H1 (cell line): ENCODE measurements around the gene ETV5. TPM values are rescaled to one million over a fixed set of nuclear protein-coding genes. Genes with fewer than 3 reads are reported as not detected.

Source experiments
- CTCF ChIA-PET: fragments of 300-600 bp; sonication (Branson Sonifier 250); formaldehyde crosslinking; loops from one replicate; lab custom pipeline; 2021; ENCODE audit not compliant: partially characterized antibody; lab: Charles Lee
- POLR2A ChIA-PET: fragments of 300-600 bp; sonication (Branson Sonifier 250); formaldehyde crosslinking; loops from one replicate; lab custom pipeline; 2021; ENCODE audit warnings: inconsistent platforms; ENCODE audit not compliant: partially characterized antibody; lab: Charles Lee
- DNase-seq, 2 experiments: peaks; one replicate each; pipeline versions ENCODE4 v3.0.0 to v3.0.0-alpha.2; 2010 to 2022; ENCODE audit warnings: low spot score in 2 of 2, low read depth in 1 of 2, mixed read lengths in 1 of 2
- FAIRE-seq: peaks from 2 replicates; lab custom pipeline; 2011; peaks lifted over from hg19 to GRCh38; lab: Jason Lieb, UNC
- H2AFZ ChIP-seq: 2 replicates; pipeline ENCODE4 v1.8.1; 2012; ENCODE audit warnings: low read length, inconsistent platforms
- H2AK5ac ChIP-seq: 2 replicates; pipeline ENCODE4 v1.6.1; 2013; ENCODE audit warnings: low read depth, low read length
- H2BK120ac ChIP-seq: replicated peaks from 2 replicates; pipeline ENCODE3; 2013; ENCODE audit warnings: low read depth, low read length, inconsistent platforms
- H2BK12ac ChIP-seq: 2 replicates; pipeline ENCODE4 v1.6.1; 2013; ENCODE audit warnings: low read depth, low read length
- H2BK15ac ChIP-seq: 2 replicates; pipeline ENCODE4 v1.6.1; 2013; ENCODE audit warnings: low read length
- H2BK20ac ChIP-seq: 2 replicates; pipeline ENCODE4 v1.6.1; 2013; ENCODE audit warnings: low read length
- H2BK5ac ChIP-seq: 2 replicates; pipeline ENCODE4 v1.6.1; 2013; ENCODE audit warnings: low read depth, low read length
- H3K14ac ChIP-seq: 2 replicates; pipeline ENCODE4 v1.6.1; 2013; ENCODE audit warnings: inconsistent platforms; ENCODE audit not compliant: insufficient read length
- H3K18ac ChIP-seq: 2 replicates; pipeline ENCODE4 v1.6.1; 2013; ENCODE audit warnings: low read length; ENCODE audit errors: extremely low read depth
- H3K23ac ChIP-seq: 2 replicates; pipeline ENCODE4 v1.6.1; 2013; ENCODE audit warnings: inconsistent platforms; ENCODE audit not compliant: insufficient read length
- H3K23me2 ChIP-seq: 2 replicates; pipeline ENCODE4 v1.6.1; 2013; ENCODE audit warnings: low read depth, low read length
- H3K27ac ChIP-seq: 2 replicates; pipeline ENCODE4 v1.6.1; 2011; ENCODE audit warnings: low read depth, low read length, inconsistent platforms
- H3K27me3 ChIP-seq, 4 experiments: replicated peaks in 1 of 4; 1 replicate in 1 of 4; 2 replicates in 3 of 4; pipeline versions ENCODE4 v1.6.1 to v1.8.1; 2011 to 2013; ENCODE audit warnings: low read length in 3 of 4, mild to moderate bottlenecking in 3 of 4, inconsistent platforms in 2 of 4, mixed read lengths in 2 of 4, moderate library complexity in 1 of 4; ENCODE audit not compliant: control insufficient read depth in 3 of 4, insufficient read depth in 3 of 4; ENCODE audit errors: extremely low read depth in 1 of 4
- H3K36me3 ChIP-seq, 4 experiments: 2 replicates each; pipeline versions ENCODE4 v1.6.1 to v1.8.1; 2011 to 2013; ENCODE audit warnings: mild to moderate bottlenecking in 4 of 4, low read length in 3 of 4, moderate library complexity in 2 of 4, control low read depth in 1 of 4, inconsistent platforms in 1 of 4; ENCODE audit not compliant: insufficient read depth in 4 of 4, control insufficient read depth in 2 of 4
- H3K4ac ChIP-seq: replicated peaks from 2 replicates; pipeline ENCODE3; 2013; ENCODE audit warnings: low read length, low read depth, mixed read lengths, inconsistent platforms; ENCODE audit not compliant: insufficient read length
- H3K4me1 ChIP-seq, 4 experiments: replicated peaks in 1 of 4; 1 replicate in 1 of 4; 2 replicates in 3 of 4; pipeline versions ENCODE4 v1.6.1 to v1.8.1; 2011 to 2013; ENCODE audit warnings: low read length in 3 of 4, inconsistent platforms in 2 of 4, mixed read lengths in 1 of 4; ENCODE audit not compliant: insufficient read depth in 4 of 4, control insufficient read depth in 3 of 4
- H3K4me2 ChIP-seq, 2 experiments: 2 replicates each; pipeline versions ENCODE4 v1.6.1 to v1.8.1; 2011 to 2013; ENCODE audit warnings: low read depth in 2 of 2, low read length in 2 of 2, control low read depth in 1 of 2, inconsistent platforms in 1 of 2, mild to moderate bottlenecking in 1 of 2; ENCODE audit not compliant: insufficient read depth in 1 of 2
- H3K4me3 ChIP-seq, 4 experiments: fragments of 200-600, 300-600 bp in 1 of 4; sonication (generic), shearing (Covaris generic), sonication (Bioruptor Twin) in 1 of 4; 2 replicates each; pipeline versions ENCODE4 v1.5.1 to v1.8.1; 2011 to 2016; ENCODE audit warnings: low read length in 4 of 4, low read depth in 3 of 4, control low read depth in 2 of 4, inconsistent platforms in 2 of 4, mild to moderate bottlenecking in 2 of 4, mixed read lengths in 1 of 4, moderate library complexity in 1 of 4; ENCODE audit not compliant: insufficient read depth in 2 of 4; ENCODE audit errors: extremely low read depth in 1 of 4
- H3K56ac ChIP-seq: replicated peaks from 2 replicates; pipeline ENCODE3; 2013; ENCODE audit warnings: low read depth, mild to moderate bottlenecking, mixed read lengths, low read length, inconsistent platforms; ENCODE audit not compliant: insufficient read length
- H3K79me1 ChIP-seq: 2 replicates; pipeline ENCODE4 v1.6.1; 2013; ENCODE audit warnings: low read depth, low read length, control low read depth
- H3K79me2 ChIP-seq, 2 experiments: 2 replicates each; pipeline versions ENCODE4 v1.6.1 to v1.8.1; 2012 to 2013; ENCODE audit warnings: low read length in 2 of 2, mild to moderate bottlenecking in 2 of 2, inconsistent platforms in 1 of 2; ENCODE audit not compliant: insufficient read depth in 2 of 2, control insufficient read depth in 1 of 2
- H3K9ac ChIP-seq, 4 experiments: replicated peaks in 1 of 4; 1 replicate in 1 of 4; 2 replicates in 3 of 4; pipeline versions ENCODE4 v1.6.1 to v1.8.1; 2011 to 2013; ENCODE audit warnings: low read depth in 3 of 4, low read length in 3 of 4, control low read depth in 2 of 4, mild to moderate bottlenecking in 2 of 4, moderate library complexity in 2 of 4, inconsistent platforms in 1 of 4; ENCODE audit errors: extremely low read depth in 1 of 4
- H3K9me3 ChIP-seq, 2 experiments: 2 replicates each; pipeline versions ENCODE4 v1.6.1 to v1.8.1; 2012 to 2013; ENCODE audit warnings: mild to moderate bottlenecking in 2 of 2, moderate library complexity in 2 of 2, control low read depth in 1 of 2, inconsistent platforms in 1 of 2, low read depth in 1 of 2, low read length in 1 of 2, mixed read lengths in 1 of 2; ENCODE audit not compliant: insufficient read depth in 2 of 2
- H4K20me1 ChIP-seq, 2 experiments: replicated peaks in 1 of 2; 2 replicates each; pipeline versions ENCODE3 to v1.8.1; 2011 to 2013; ENCODE audit warnings: inconsistent platforms in 2 of 2, low read length in 2 of 2, mild to moderate bottlenecking in 1 of 2; ENCODE audit not compliant: insufficient read depth in 2 of 2, control insufficient read depth in 1 of 2
- H4K5ac ChIP-seq: 2 replicates; pipeline ENCODE4 v1.6.1; 2013; ENCODE audit warnings: low read length, low read depth, mixed read lengths, inconsistent platforms; ENCODE audit not compliant: insufficient read length
- H4K8ac ChIP-seq: 2 replicates; pipeline ENCODE4 v1.8.0; 2013; ENCODE audit warnings: mild to moderate bottlenecking, moderate library complexity, low read length, inconsistent platforms; ENCODE audit not compliant: insufficient read depth; ENCODE audit errors: extremely low read depth
- H4K91ac ChIP-seq: replicated peaks from 2 replicates; pipeline ENCODE3; 2013; ENCODE audit warnings: low read length, mixed read lengths, inconsistent platforms; ENCODE audit not compliant: insufficient read length
- ASH2L ChIP-seq: fragments of 200-600, 300-600 bp; sonication (generic); IDR thresholded peaks from one replicate; pipeline ENCODE4 v1.7.1; 2017; ENCODE audit warnings: low read length
- ATF2 ChIP-seq: IDR thresholded peaks from 2 replicates; pipeline ENCODE4 v1.6.1; 2012; ENCODE audit warnings: low read length, inconsistent platforms
- CTBP2 ChIP-seq: IDR thresholded peaks from 2 replicates; pipeline ENCODE4 v1.7.0; 2011; ENCODE audit warnings: borderline replicate concordance, mild to moderate bottlenecking, moderate library complexity, mixed read lengths, low read length; ENCODE audit not compliant: insufficient read depth, insufficient read length
- RXRA ChIP-seq: IDR thresholded peaks from 2 replicates; pipeline ENCODE4 v1.6.1; 2011; ENCODE audit warnings: low read depth, mild to moderate bottlenecking, low read length, moderate library complexity; ENCODE audit not compliant: insufficient read depth
- TAF1 ChIP-seq: IDR thresholded peaks from 2 replicates; pipeline ENCODE4 v1.6.1; 2011; ENCODE audit warnings: mild to moderate bottlenecking, low read depth, low read length
- USF2 ChIP-seq: IDR thresholded peaks from 2 replicates; pipeline ENCODE4 v1.6.1; 2011; ENCODE audit warnings: low read length, improper control_type of control experiment
- WGBS, 2 experiments: shearing (Covaris generic) in 1 of 2; methylation state at CpG; one replicate each; pipeline versions ENCODE4 v1.1.6 to v1.1.7; 2013 to 2015; ENCODE audit warnings: low lambda C conversion rate in 2 of 2, mixed read lengths in 2 of 2, inconsistent platforms in 1 of 2, low coverage in 1 of 2, missing lambda C conversion rate in 1 of 2; ENCODE audit not compliant: insufficient replicate concordance in 2 of 2, insufficient coverage in 1 of 2, insufficient read length in 1 of 2; ENCODE audit errors: extremely low coverage in 1 of 2, missing lambda C conversion rate in 1 of 2; 5-methylcytosine and 5-hydroxymethylcytosine counted together
- polyA plus RNA-seq, 7 experiments: library from polyadenylated mRNA; depleted of rRNA in 3 of 7; stranded (reverse) in 5 of 7; unstranded in 2 of 7; fragments of >200 nt in 5 of 7; fragments of 200-250 nt in 2 of 7; gene quantifications; 1 replicate in 5 of 7; 2 replicates in 1 of 7; 4 replicates in 1 of 7; pipeline versions ENCODE4 v1.2.1 to v1.2.3, GENCODE V29; 2011 to 2013; ENCODE audit warnings: missing spikeins in 2 of 7, mixed read lengths in 2 of 7
- total RNA-seq: library from RNA; stranded (reverse); fragmentation: NEBNext Ultra II Directional; extraction: Animal tissue kit (Norgen Biotek cat#: 25700); gene quantifications from 2 replicates; pipeline ENCODE4 v1.2.1, GENCODE V29; 2021

ETV5 gene
- total and polyA plus RNA-seq, 2 of the 8 experiments (the other 6 are each of a cell fraction or from before 2014, with no cell fraction given): 13.1 to 36.9 TPM

GRCh38 chr3:186042036-186042435 lies 66.9 kb downstream of the ETV5 start:
- H3K14ac ChIP-seq: no peak overlapping the region
- H4K8ac ChIP-seq: no peak overlapping the region
- 74% methylated on average over 3 of the region's 3 CpGs; no CpG with 5 or more reads in 1 of the 2 experiments for WGBS, 2 experiments
- H3K36me3 ChIP-seq: no peaks in the 10 kb centered on the region
- H2BK20ac ChIP-seq: no peak overlapping the region
- CTCF ChIA-PET: interaction anchor here (0.6 to 1.3 kb wide), 2 partner anchors 8 to 60 kb away, joined by 3 read pairs; no protein-coding TSS in a partner anchor
- 0 out of 4 replicates have a peak, but pooled peaks cover 0 to 3% of the 10 kb centered on the region in 2 experiments for H3K9me3 ChIP-seq
- no peak overlapping the region for H2AFZ ChIP-seq
- FAIRE-seq (no peak), DNase-seq (no peak)
- H4K91ac ChIP-seq: no peak overlapping the region
- H2BK5ac ChIP-seq: no peak overlapping the region
- no peaks in the 10 kb centered on the region for H3K4me1 ChIP-seq
- H3K4me3 ChIP-seq: no peak overlapping the region
- H3K18ac ChIP-seq: no peak overlapping the region
- H2AK5ac ChIP-seq: no peak overlapping the region
- no peak overlapping the region for H3K4me2 ChIP-seq
- no peak for TF ChIP-seq RXRA
- no peak for TF ChIP-seq ATF2
- no peak for TF ChIP-seq USF2
- no peak for TF ChIP-seq TAF1
- TF ChIP-seq ASH2L: no peak
- no peak for TF ChIP-seq CTBP2
- H2BK120ac ChIP-seq: no peak overlapping the region
- no peak overlapping the region for H2BK15ac ChIP-seq
- H3K27ac ChIP-seq: no peak overlapping the region
- peak overlapping the region; percentile 35; the same call in 1 of the 2 replicates for H2BK12ac ChIP-seq
- POLR2A ChIA-PET: interaction anchor here (1.5 kb wide), 1 partner anchor 16 kb away, joined by 4 read pairs; no protein-coding TSS in a partner anchor
- no peaks in the 10 kb centered on the region for H3K79me1 ChIP-seq
- H3K56ac ChIP-seq: no peak overlapping the region
- no peaks in the 10 kb centered on the region for H3K79me2 ChIP-seq
- H3K4ac ChIP-seq: no peak overlapping the region
- no peaks in the 10 kb centered on the region for H3K27me3 ChIP-seq
- no peaks in the 10 kb centered on the region for H4K20me1 ChIP-seq
- H3K23me2 ChIP-seq: no peaks in the 10 kb centered on the region
- H3K9ac ChIP-seq: no peak overlapping the region
- H4K5ac ChIP-seq: no peak overlapping the region
- no peak overlapping the region for H3K23ac ChIP-seq
